ENCODE data around the gene ANKRD26.

The ANKRD26 gene

GRCh38 chr10:27020243-27020642 lies 80.1 kb downstream of the ANKRD26 start:
- no peak for DNase-seq (ENCODE audit: low read depth)

GRCh38 chr10:27019827-27020226 lies 80.5 kb downstream of the ANKRD26 start:
- no peak for DNase-seq (ENCODE audit: low read depth)

- DNase-seq (ENCODE audit: low read depth), result no peak
These were observed 102.7 kb downstream of the ANKRD26 start for GRCh38 chr10:26997610-26998009.

GRCh38 chr10:26994743-26995142 lies 105.6 kb downstream of the ANKRD26 start:
- no peak for DNase-seq (ENCODE audit: low read depth)

GRCh38 chr10:26987851-26988250 lies 112.4 kb downstream of the ANKRD26 start:
- DNase-seq (ENCODE audit: low read depth), result no peak

GRCh38 chr10:26983156-26983555 lies 117.1 kb downstream of the ANKRD26 start:
- no peak for DNase-seq (ENCODE audit: low read depth)

GRCh38 chr10:26982058-26982457 lies 118.2 kb downstream of the ANKRD26 start:
- DNase-seq (ENCODE audit: low read depth), result no peak

GRCh38 chr10:26981232-26981824 lies 119.0 kb downstream of the ANKRD26 start:
- DNase-seq (ENCODE audit: low read depth), result no peak

- DNase-seq (ENCODE audit: low read depth), result no peak
These were observed 121.8 kb downstream of the ANKRD26 start for GRCh38 chr10:26978519-26978918.

GRCh38 chr10:26977635-26978034 lies 122.7 kb downstream of the ANKRD26 start:
- DNase-seq (ENCODE audit: low read depth), result no peak

GRCh38 chr10:26970667-26971066 lies 129.6 kb downstream of the ANKRD26 start:
- DNase-seq (ENCODE audit: low read depth), result no peak

- DNase-seq (ENCODE audit: low read depth), result no peak
These were observed 131.0 kb downstream of the ANKRD26 start for GRCh38 chr10:26969145-26969926.

- no peak for DNase-seq (ENCODE audit: low read depth)
These were observed 137.5 kb downstream of the ANKRD26 start for GRCh38 chr10:26962835-26963234.

- DNase-seq (ENCODE audit: low read depth), result no peak
These were observed 140.0 kb downstream of the ANKRD26 start for GRCh38 chr10:26960308-26960707.

- no peak for DNase-seq (ENCODE audit: low read depth)
These were observed 140.5 kb downstream of the ANKRD26 start for GRCh38 chr10:26959841-26960240.

Measured in GM04503 (cell line).